ENCODE results near the gene IAH1. TPM values are rescaled to one million over a fixed set of nuclear protein-coding genes. Genes with fewer than 3 reads are reported as not detected.

The IAH1 gene
- total and polyA plus RNA-seq, 2 donors (not counting 3 experiments of a cell fraction or from before 2014, with no cell fraction given): 43.4 to 44.0 TPM

- H3K27ac ChIP-seq (ENCODE audit: insufficient read depth, low read depth, low read length): no peak overlapping the region
- TF ChIP-seq POLR2AphosphoS5 (IDR thresholded peaks at IDR 0.05; ENCODE audit: insufficient read depth, low read depth, low read length) (no peak), EZH2 (IDR thresholded peaks at IDR 0.05; ENCODE audit: borderline replicate concordance, low read depth, low read length, severe bottlenecking) (no peak), POLR2A (IDR thresholded peaks at IDR 0.05; ENCODE audit: low read depth, low read length) (no peak), MYC (IDR thresholded peaks at IDR 0.05; ENCODE audit: low read depth, low read length) (no peak), GATA2 (IDR thresholded peaks at IDR 0.05; ENCODE audit: insufficient read depth, insufficient read length, low read depth, low read length) (no peak), JUN (IDR thresholded peaks at IDR 0.05; ENCODE audit: borderline replicate concordance, insufficient read depth, insufficient read length, low read depth) (no peak), FOS (IDR thresholded peaks at IDR 0.05; ENCODE audit: borderline replicate concordance, insufficient read depth, low read length) (no peak)
- TF ChIP-seq, protein P1, sequence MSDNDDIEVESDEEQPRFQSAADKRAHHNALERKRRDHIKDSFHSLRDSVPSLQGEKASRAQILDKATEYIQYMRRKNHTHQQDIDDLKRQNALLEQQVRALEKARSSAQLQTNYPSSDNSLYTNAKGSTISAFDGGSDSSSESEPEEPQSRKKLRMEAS (IDR thresholded peaks at IDR 0.05; ENCODE audit: insufficient read depth, insufficient read length): no peak
- TF ChIP-seq, protein P2, sequence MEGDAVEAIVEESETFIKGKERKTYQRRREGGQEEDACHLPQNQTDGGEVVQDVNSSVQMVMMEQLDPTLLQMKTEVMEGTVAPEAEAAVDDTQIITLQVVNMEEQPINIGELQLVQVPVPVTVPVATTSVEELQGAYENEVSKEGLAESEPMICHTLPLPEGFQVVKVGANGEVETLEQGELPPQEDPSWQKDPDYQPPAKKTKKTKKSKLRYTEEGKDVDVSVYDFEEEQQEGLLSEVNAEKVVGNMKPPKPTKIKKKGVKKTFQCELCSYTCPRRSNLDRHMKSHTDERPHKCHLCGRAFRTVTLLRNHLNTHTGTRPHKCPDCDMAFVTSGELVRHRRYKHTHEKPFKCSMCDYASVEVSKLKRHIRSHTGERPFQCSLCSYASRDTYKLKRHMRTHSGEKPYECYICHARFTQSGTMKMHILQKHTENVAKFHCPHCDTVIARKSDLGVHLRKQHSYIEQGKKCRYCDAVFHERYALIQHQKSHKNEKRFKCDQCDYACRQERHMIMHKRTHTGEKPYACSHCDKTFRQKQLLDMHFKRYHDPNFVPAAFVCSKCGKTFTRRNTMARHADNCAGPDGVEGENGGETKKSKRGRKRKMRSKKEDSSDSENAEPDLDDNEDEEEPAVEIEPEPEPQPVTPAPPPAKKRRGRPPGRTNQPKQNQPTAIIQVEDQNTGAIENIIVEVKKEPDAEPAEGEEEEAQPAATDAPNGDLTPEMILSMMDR (IDR thresholded peaks at IDR 0.05; ENCODE audit: extremely low read depth in 1 of 2, insufficient read depth in 1 of 2, low read depth in 1 of 2, low read length in 2 of 2): no peak
- H3K4me1 ChIP-seq (ENCODE audit: control insufficient read depth, extremely low read depth, insufficient read depth, low read length): peaks cover 12% of the 10 kb centered on the region
- H3K4me3 ChIP-seq (replicated peaks in 1 of 3; ENCODE audit: insufficient read depth in 1 of 3, low read depth in 1 of 3, low read length in 3 of 3): no peak overlapping the region
- intact Hi-C loops (cut with micrococcal nuclease) (loop anchor here (2.0 kb wide), 1 partner anchor 15 kb away; no protein-coding TSS in a partner anchor), dilution Hi-C loops (cut with MboI; ENCODE audit: extremely low pct_ligation_motif_present, low sequenced_read_pairs) (no loop called here)
- no peaks in the 10 kb centered on the region for H4K20me1 ChIP-seq (replicated peaks; ENCODE audit: control insufficient read depth, extremely low read depth, insufficient read depth, low read length)
- no peaks in the 10 kb centered on the region for H3K9me3 ChIP-seq (replicated peaks; ENCODE audit: control insufficient read depth, insufficient read depth, low read length)
- H3K9me1 ChIP-seq (replicated peaks; ENCODE audit: control insufficient read depth, extremely low read depth, insufficient read depth, low read length): peaks cover 4% of the 10 kb centered on the region
- BruUV-seq (replicated peaks): no TSS peak
- no peaks in the 10 kb centered on the region for H3K27me3 ChIP-seq (ENCODE audit: control insufficient read depth in 2 of 2, insufficient read depth in 2 of 2, low read length in 2 of 2)
- ChIA-PET POLR2A (no interaction called here), CTCF (interaction anchor here (0.9 to 1.2 kb wide), 3 partner anchors 10 to 51 kb away, joined by 3 to 4 read pairs (median 3); no protein-coding TSS in a partner anchor)
- no peak for FAIRE-seq
- peak; percentile 71 for DNase-seq (ENCODE audit: low read depth, low spot score)
- no peak overlapping the region for H3K9ac ChIP-seq (replicated peaks; ENCODE audit: extremely low read depth, insufficient read depth, low read length)
- H3K79me2 ChIP-seq (ENCODE audit: control insufficient read depth, insufficient read depth, low read length): peaks cover 13% of the 10 kb centered on the region
- H3K36me3 ChIP-seq (ENCODE audit: control insufficient read depth in 2 of 2, extremely low read depth in 1 of 2, insufficient read depth in 2 of 2, low read length in 2 of 2): peaks cover 0 to 3% of the 10 kb centered on the region in 2 experiments
- H3K4me2 ChIP-seq (ENCODE audit: insufficient read depth, low read length): no peak overlapping the region
- no peak overlapping the region for H2AFZ ChIP-seq (ENCODE audit: low read depth, low read length)
Measured at GRCh38 chr2:9538000-9538507, 63.7 kb downstream of the IAH1 start.

Other genes with a start within 250 kb of the IAH1 start
- 95.5 and 170 TPM in 2 replicates for gene ITGB1BP1, start 51.0 kb upstream of the IAH1 start, total RNA-seq
- gene ITGB1BP1, start 51.0 kb upstream of the IAH1 start, polyA plus RNA-seq: 43.3 and 45.0 TPM in 2 replicates
- 35.6 and 37.1 TPM in 2 replicates for gene CPSF3, start 50.9 kb upstream of the IAH1 start, total RNA-seq
- 12.2 and 13.7 TPM in 2 replicates for gene CPSF3, start 50.9 kb upstream of the IAH1 start, polyA plus RNA-seq
- gene ADAM17, start 81.3 kb downstream of the IAH1 start, total RNA-seq: 52.9 and 57.1 TPM in 2 replicates
- 9.3 and 10.6 TPM in 2 replicates for gene ADAM17, start 81.3 kb downstream of the IAH1 start, polyA plus RNA-seq
- 347 and 456 TPM in 2 replicates for gene YWHAQ, start 156.4 kb downstream of the IAH1 start, total RNA-seq
- 188 and 217 TPM in 2 replicates for gene YWHAQ, start 156.4 kb downstream of the IAH1 start, polyA plus RNA-seq

All from endothelial cell of umbilical vein (primary cell).